ENCODE results near the gene HEG1.

Gene HEG1, protein sequence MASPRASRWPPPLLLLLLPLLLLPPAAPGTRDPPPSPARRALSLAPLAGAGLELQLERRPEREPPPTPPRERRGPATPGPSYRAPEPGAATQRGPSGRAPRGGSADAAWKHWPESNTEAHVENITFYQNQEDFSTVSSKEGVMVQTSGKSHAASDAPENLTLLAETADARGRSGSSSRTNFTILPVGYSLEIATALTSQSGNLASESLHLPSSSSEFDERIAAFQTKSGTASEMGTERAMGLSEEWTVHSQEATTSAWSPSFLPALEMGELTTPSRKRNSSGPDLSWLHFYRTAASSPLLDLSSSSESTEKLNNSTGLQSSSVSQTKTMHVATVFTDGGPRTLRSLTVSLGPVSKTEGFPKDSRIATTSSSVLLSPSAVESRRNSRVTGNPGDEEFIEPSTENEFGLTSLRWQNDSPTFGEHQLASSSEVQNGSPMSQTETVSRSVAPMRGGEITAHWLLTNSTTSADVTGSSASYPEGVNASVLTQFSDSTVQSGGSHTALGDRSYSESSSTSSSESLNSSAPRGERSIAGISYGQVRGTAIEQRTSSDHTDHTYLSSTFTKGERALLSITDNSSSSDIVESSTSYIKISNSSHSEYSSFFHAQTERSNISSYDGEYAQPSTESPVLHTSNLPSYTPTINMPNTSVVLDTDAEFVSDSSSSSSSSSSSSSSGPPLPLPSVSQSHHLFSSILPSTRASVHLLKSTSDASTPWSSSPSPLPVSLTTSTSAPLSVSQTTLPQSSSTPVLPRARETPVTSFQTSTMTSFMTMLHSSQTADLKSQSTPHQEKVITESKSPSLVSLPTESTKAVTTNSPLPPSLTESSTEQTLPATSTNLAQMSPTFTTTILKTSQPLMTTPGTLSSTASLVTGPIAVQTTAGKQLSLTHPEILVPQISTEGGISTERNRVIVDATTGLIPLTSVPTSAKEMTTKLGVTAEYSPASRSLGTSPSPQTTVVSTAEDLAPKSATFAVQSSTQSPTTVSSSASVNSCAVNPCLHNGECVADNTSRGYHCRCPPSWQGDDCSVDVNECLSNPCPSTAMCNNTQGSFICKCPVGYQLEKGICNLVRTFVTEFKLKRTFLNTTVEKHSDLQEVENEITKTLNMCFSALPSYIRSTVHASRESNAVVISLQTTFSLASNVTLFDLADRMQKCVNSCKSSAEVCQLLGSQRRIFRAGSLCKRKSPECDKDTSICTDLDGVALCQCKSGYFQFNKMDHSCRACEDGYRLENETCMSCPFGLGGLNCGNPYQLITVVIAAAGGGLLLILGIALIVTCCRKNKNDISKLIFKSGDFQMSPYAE (N-terminal part only)

DNA sequence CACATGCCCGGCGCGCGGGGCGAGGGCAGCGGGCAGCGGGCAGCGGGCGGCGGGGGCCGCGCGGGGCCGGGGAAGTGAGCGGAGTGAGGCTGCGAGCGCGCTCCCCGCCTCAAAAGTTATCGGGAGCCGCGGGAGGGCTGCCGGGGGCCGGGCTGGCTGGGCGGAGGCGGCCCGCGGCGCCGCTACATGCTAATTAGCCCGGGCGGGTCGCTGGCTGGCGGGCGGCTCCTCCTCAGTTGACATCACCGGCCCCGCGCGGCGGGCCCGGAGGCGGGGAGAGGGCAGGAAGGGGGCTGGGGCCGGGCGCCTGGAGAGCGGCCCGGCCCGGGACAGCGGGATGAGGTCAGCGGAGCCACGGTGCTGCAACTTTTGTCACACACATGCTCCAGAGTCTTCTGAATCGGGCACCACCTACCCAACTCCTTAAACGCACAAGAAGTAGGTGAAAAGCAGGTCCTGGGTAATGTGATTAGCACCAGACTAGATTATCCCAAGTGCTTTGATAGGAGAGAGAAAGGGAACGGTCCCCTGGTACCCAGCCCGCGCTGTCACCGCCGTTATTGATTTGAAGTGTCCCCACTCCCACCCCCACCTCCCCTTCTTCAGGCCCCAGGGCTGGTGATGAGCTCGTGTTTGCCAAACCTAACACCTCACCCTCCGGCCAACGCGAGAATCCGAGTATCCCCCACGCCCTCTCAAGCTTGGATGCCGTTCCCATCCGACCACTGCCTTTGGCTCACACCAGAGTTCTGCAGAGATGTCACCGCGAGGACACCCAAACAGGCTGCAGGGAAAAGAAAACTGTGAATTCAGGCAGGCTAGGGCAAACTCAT, at the start of gene HEG1:
Gene HEG1 (minus strand): TSS at position 85 of the 833 bp plus-strand sequence. CDS start 107 bp downstream, outside the sequence.
- TF ChIP-seq, protein P1, sequence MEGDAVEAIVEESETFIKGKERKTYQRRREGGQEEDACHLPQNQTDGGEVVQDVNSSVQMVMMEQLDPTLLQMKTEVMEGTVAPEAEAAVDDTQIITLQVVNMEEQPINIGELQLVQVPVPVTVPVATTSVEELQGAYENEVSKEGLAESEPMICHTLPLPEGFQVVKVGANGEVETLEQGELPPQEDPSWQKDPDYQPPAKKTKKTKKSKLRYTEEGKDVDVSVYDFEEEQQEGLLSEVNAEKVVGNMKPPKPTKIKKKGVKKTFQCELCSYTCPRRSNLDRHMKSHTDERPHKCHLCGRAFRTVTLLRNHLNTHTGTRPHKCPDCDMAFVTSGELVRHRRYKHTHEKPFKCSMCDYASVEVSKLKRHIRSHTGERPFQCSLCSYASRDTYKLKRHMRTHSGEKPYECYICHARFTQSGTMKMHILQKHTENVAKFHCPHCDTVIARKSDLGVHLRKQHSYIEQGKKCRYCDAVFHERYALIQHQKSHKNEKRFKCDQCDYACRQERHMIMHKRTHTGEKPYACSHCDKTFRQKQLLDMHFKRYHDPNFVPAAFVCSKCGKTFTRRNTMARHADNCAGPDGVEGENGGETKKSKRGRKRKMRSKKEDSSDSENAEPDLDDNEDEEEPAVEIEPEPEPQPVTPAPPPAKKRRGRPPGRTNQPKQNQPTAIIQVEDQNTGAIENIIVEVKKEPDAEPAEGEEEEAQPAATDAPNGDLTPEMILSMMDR (IDR thresholded peaks at IDR 0.05; ENCODE audit: low read length, missing control alignments) = no peak
- peak; percentile 82 for DNase-seq (ENCODE audit: low read depth)
- H3K4me3 ChIP-seq (replicated peaks; ENCODE audit: low read depth, low read length) = peak within 1 kb of the TSS; percentile 91

DNA sequence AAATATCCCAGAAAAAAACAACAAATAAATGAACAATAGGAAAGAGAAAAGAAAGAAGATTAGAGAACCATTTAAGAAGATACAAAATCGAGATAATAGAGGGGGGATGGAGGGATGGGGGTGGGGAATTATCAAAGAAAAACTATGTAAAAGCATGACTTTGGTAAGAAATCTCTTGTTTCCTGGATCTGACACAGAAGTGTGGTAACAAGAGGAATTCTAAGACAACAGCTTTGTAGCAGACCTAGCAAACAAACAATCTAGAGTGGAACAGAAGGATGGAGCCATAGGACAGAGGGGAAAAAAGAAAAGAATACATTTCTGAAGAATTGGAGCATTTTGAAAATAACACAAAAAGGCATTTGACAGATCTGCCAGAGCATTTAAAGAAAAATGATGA, 49.3 kb upstream of the HEG1 start:
- no peak overlapping the region for H3K4me3 ChIP-seq (replicated peaks; ENCODE audit: low read depth, low read length)
- TF ChIP-seq, protein P1 (IDR thresholded peaks at IDR 0.05; ENCODE audit: low read length, missing control alignments) = no peak
- DNase-seq (ENCODE audit: low read depth) = peak; percentile 50

DNA sequence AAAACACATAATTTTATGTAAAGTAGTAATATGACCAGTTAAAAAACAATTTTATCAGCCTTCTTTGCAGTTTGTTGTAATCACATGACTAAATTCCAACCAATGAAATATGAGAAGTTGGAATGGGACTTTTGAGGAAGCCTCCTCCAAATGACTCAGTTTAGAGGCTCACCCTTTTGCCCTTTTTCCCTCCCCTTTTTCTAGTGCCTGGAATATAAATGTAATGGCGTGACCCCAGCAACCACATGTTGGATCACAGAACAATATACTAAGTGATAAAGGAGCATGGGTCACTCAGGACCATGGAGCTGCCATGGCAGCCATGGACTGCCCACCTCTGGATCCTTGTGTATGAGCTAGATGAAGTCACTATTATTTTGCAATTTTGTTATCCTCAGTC, 48.8 kb upstream of the HEG1 start:
- DNase-seq (ENCODE audit: low read depth) = peak; percentile 78
- TF ChIP-seq, protein P1 (IDR thresholded peaks at IDR 0.05; ENCODE audit: low read length, missing control alignments) = no peak

DNA sequence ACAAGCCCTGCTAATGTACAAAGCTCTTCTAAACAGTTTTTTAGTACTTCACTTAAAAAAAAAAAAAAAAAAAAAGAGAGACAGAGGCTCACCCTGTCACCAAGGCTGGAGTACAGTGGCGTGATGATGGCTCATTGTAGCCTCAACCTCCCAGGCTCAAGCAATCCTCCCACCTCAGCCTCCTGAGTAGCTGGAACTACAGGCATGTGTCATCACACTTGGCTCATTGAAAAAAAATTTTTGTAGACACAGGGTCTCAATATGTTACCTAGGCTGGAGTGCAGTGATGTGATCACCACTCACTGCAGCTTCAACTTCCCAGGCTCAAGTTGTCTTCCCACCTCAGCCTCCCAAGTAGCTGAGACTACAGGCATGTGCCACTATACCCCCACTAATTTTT, 47.6 kb upstream of the HEG1 start:
- no peak for DNase-seq (ENCODE audit: low read depth)
- TF ChIP-seq, protein P1 (IDR thresholded peaks at IDR 0.05; ENCODE audit: low read length, missing control alignments) = no peak
- H3K4me3 ChIP-seq (replicated peaks; ENCODE audit: low read depth, low read length) = no peak overlapping the region

More for the DNA sequence above, 48.8 kb upstream of the HEG1 start:
- H3K4me3 ChIP-seq (replicated peaks; ENCODE audit: low read depth, low read length) = no peak overlapping the region

DNA sequence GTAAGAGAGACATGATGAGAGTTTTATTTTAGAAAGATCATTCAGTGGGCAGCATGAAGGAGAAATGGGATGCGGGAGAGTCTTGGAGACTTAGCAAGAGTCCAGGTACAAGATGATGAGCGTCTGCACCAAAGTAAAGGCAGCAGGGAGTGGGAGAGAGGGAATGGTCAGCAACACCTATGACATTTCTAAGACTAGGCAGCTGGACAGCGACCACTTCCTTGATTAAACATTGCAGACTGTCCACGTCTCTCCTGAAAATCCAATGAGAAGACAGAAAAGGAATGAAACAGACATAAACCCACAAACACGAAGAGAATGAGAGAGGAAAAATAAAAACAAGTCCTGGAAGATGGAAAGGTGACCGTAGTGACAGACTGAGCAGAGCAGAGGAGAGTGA, 46.7 kb upstream of the HEG1 start:
- TF ChIP-seq, protein P1 (IDR thresholded peaks at IDR 0.05; ENCODE audit: low read length, missing control alignments) = no peak
- DNase-seq (ENCODE audit: low read depth) = no peak
- H3K4me3 ChIP-seq (replicated peaks; ENCODE audit: low read depth, low read length) = no peak overlapping the region
